Transverse colon (tissue), 1 donor: ENCODE data around the gene MMD2.

Experiments used
- EP300 ChIP-seq: sonication (generic); formaldehyde crosslinking; IDR thresholded peaks from one replicate; pipeline ENCODE4 v1.6.1; 2017; ENCODE audit warnings: antibody characterized with exemption, low read depth
- POLR2A ChIP-seq: fragments of 450-650 bp; IDR thresholded peaks from one replicate; pipeline ENCODE4 v1.6.1; 2016; ENCODE audit warnings: antibody characterized with exemption, mild to moderate bottlenecking, moderate library complexity

GRCh38 chr7:4885317-4885807, 73.6 kb downstream of the MMD2 start:
- TF ChIP-seq POLR2A (no peak), EP300 (no peak)
